Transverse colon (tissue), 4 donors: Measurements from ENCODE around the gene PCSK9. TPM values are rescaled to one million over a fixed set of nuclear protein-coding genes. Genes with fewer than 3 reads are reported as not detected.

Experiments used
- DNase-seq: peaks from one replicate; pipeline ENCODE4 v3.0.0-alpha.2; 2019
- H3K27ac ChIP-seq, 4 donors: fragments of 200-600 bp; sonication (generic); 2 replicates each; pipeline ENCODE4 v1.5.1; 2016 to 2018; ENCODE audit warnings: inconsistent platforms in 4 of 4
- H3K27me3 ChIP-seq: fragments of 200-600 bp; sonication (generic); 2 replicates; pipeline ENCODE4 v1.5.1; 2017; ENCODE audit warnings: inconsistent platforms
- H3K36me3 ChIP-seq, 4 donors: fragments of 200-600 bp; sonication (generic); 2 replicates each; pipeline ENCODE4 v1.5.1; 2017 to 2019; ENCODE audit warnings: inconsistent platforms in 4 of 4
- H3K4me1 ChIP-seq, 4 donors: fragments of 200-600 bp; sonication (generic); 2 replicates each; pipeline ENCODE4 v1.5.1; 2017 to 2020; ENCODE audit warnings: inconsistent platforms in 4 of 4
- H3K4me3 ChIP-seq, 4 donors: fragments of 200-600 bp; sonication (generic); 1 replicate in 1 of 4; 2 replicates in 3 of 4; pipeline versions ENCODE4 v1.5.1 to v1.6.1; 2017 to 2019; ENCODE audit warnings: inconsistent platforms in 4 of 4
- H3K9me3 ChIP-seq, 2 donors: fragments of 200-600 bp; sonication (generic); 2 replicates each; pipeline ENCODE4 v1.5.1; 2017 to 2019; ENCODE audit warnings: inconsistent platforms in 2 of 2
- CTCF ChIP-seq, 5 experiments: fragments of 200-600 bp in 3 of 5; fragments of 450-650 bp in 2 of 5; sonication (generic) in 3 of 5; IDR thresholded peaks; 1 replicate in 2 of 5; 2 replicates in 3 of 5; pipeline ENCODE4 v1.5.1; 2016 to 2017; ENCODE audit warnings: antibody characterized with exemption in 5 of 5, inconsistent platforms in 3 of 5, mild to moderate bottlenecking in 2 of 5, moderate library complexity in 1 of 5
- EP300 ChIP-seq: sonication (generic); formaldehyde crosslinking; IDR thresholded peaks from one replicate; pipeline ENCODE4 v1.6.1; 2017; ENCODE audit warnings: antibody characterized with exemption, low read depth
- POLR2A ChIP-seq: fragments of 450-650 bp; IDR thresholded peaks from one replicate; pipeline ENCODE4 v1.6.1; 2016; ENCODE audit warnings: antibody characterized with exemption, mild to moderate bottlenecking, moderate library complexity
- POLR2AphosphoS5 ChIP-seq, 3 donors: sonication (generic); formaldehyde crosslinking; IDR thresholded peaks; one replicate each; pipeline ENCODE4 v1.6.1; 2016; ENCODE audit warnings: antibody characterized with exemption in 3 of 3
- WGBS, 2 donors: methylation state at CpG; one replicate each; pipeline ENCODE4 v1.1.5; 2018; ENCODE audit warnings: low coverage in 1 of 2; 5-methylcytosine and 5-hydroxymethylcytosine counted together
- in situ Hi-C, 4 donors: fragments of 200-750 bp; cut with MboI; loops; one replicate each; pipeline versions ENCODE4 v1.15.0 to v1.15.1; 2017; ENCODE audit warnings: low sequenced_read_pairs in 3 of 4, low pct_ligation_motif_present in 1 of 4, low pct_unique_long_range_greater_than_20kb in 1 of 4
- intact Hi-C: fragments of 100-400 bp; cut with DNase I; formaldehyde crosslinking; loops from one replicate; pipeline ENCODE4 v1.15.1; 2023; ENCODE audit warnings: low total_unique reads
- total RNA-seq, 4 donors: library from RNA; depleted of rRNA; stranded (reverse); fragments of >200 nt; gene quantifications; one replicate each; pipeline ENCODE4 v1.1.0, GENCODE V29; 2016

PCSK9 gene
- total RNA-seq, 4 donors from 2014 or later: 1.9 to 18.9 (median 2.6) TPM; not detected in 1

GRCh38 chr1:55038974-55039341 lies 390 bp upstream of the PCSK9 start:
- Histone ChIP-seq H3K27ac (peak overlapping the region in 1 of 4 donors; percentile 76), H3K9me3 (no peaks in the 10 kb centered on the region), H3K4me1 (peaks cover 0 to 27% (median 15%) of the 10 kb centered on the region in 4 donors), H3K36me3 (no peaks in the 10 kb centered on the region), H3K4me3 (peak overlapping the region in 1 of 4 donors; percentile 51), H3K27me3 (peaks cover 44% of the 10 kb centered on the region)
- intact Hi-C loops: no loop called here
- in situ Hi-C loops: no loop called here
- 35% methylated on average over 9 of the region's 9 CpGs; no CpG with 5 or more reads in 1 of the 2 donors for WGBS, 2 donors
- DNase-seq: no peak
- TF ChIP-seq CTCF (IDR thresholded peaks at IDR 0.05): no peak
- TF ChIP-seq POLR2AphosphoS5 (IDR thresholded peaks at IDR 0.05): no peak
- TF ChIP-seq POLR2A: no peak
- no peak for TF ChIP-seq EP300

- intact Hi-C loops: no loop called here
- H3K36me3 ChIP-seq: no peaks in the 10 kb centered on the region
- peaks cover 39% of the 10 kb centered on the region for H3K27me3 ChIP-seq
- H3K4me1 ChIP-seq: peaks cover 0 to 27% (median 15%) of the 10 kb centered on the region in 4 donors
- H3K4me3 ChIP-seq: peak overlapping the region in 3 of 4 donors; percentile 19 to 51 (median 51)
- no peak for DNase-seq
- H3K27ac ChIP-seq: peak overlapping the region in 2 of 4 donors; percentile 18 to 76
- WGBS, 2 donors: 15 to 17% methylated on average over 1 to 47 of the region's 49 CpGs
- in situ Hi-C loops: no loop called here
- no peaks in the 10 kb centered on the region for H3K9me3 ChIP-seq
- TF ChIP-seq CTCF (IDR thresholded peaks at IDR 0.05) (no peak), POLR2A (no peak), POLR2AphosphoS5 (IDR thresholded peaks at IDR 0.05) (no peak), EP300 (no peak)
Measured at GRCh38 chr1:55040083-55040932, 960 bp downstream of the PCSK9 start.

GRCh38 chr1:55040933-55041494 lies 1.7 kb downstream of the PCSK9 start:
- no peaks in the 10 kb centered on the region for H3K9me3 ChIP-seq
- in situ Hi-C loops (no loop called here), intact Hi-C loops (no loop called here)
- peaks cover 0 to 21% (median 12%) of the 10 kb centered on the region in 4 donors for H3K4me1 ChIP-seq
- no peak for DNase-seq
- peak overlapping the region in 2 of 4 donors; percentile 51 for H3K4me3 ChIP-seq
- H3K27ac ChIP-seq: no peak overlapping the region
- no peaks in the 10 kb centered on the region for H3K36me3 ChIP-seq
- H3K27me3 ChIP-seq: peaks cover 39% of the 10 kb centered on the region
- WGBS, 2 donors: 47% methylated on average over 5 of the region's 5 CpGs; no CpG with 5 or more reads in 1 of the 2 donors
- no peak for TF ChIP-seq CTCF (IDR thresholded peaks at IDR 0.05)
- no peak for TF ChIP-seq POLR2AphosphoS5 (IDR thresholded peaks at IDR 0.05)
- no peak for TF ChIP-seq POLR2A
- TF ChIP-seq EP300: no peak

GRCh38 chr1:55041613-55042012 lies 2.3 kb downstream of the PCSK9 start:
- intact Hi-C loops (no loop called here), in situ Hi-C loops (no loop called here)
- peaks cover 35% of the 10 kb centered on the region for H3K27me3 ChIP-seq
- H3K4me1 ChIP-seq: peaks cover 0 to 19% (median 12%) of the 10 kb centered on the region in 4 donors
- H3K27ac ChIP-seq: no peak overlapping the region
- H3K4me3 ChIP-seq: no peak overlapping the region
- 79 to 88% methylated on average over 2 to 3 of the region's 3 CpGs for WGBS, 2 donors
- H3K9me3 ChIP-seq: no peaks in the 10 kb centered on the region
- no peak for DNase-seq
- no peak for TF ChIP-seq POLR2AphosphoS5 (IDR thresholded peaks at IDR 0.05)
- no peak for TF ChIP-seq POLR2A
- TF ChIP-seq CTCF (IDR thresholded peaks at IDR 0.05): no peak
- TF ChIP-seq EP300: no peak
- no peaks in the 10 kb centered on the region for H3K36me3 ChIP-seq
